GM18909 (cell line): ENCODE data around the gene ZGLP1.

Experiments used
- ATAC-seq: cut with Tn5 transposase; IDR thresholded peaks from one replicate; pipeline ENCODE4 v1.9.1; 2021; ENCODE audit warnings: mild to moderate bottlenecking; ENCODE audit not compliant: unreplicated experiment, poor library complexity

Gene ZGLP1

DNA sequence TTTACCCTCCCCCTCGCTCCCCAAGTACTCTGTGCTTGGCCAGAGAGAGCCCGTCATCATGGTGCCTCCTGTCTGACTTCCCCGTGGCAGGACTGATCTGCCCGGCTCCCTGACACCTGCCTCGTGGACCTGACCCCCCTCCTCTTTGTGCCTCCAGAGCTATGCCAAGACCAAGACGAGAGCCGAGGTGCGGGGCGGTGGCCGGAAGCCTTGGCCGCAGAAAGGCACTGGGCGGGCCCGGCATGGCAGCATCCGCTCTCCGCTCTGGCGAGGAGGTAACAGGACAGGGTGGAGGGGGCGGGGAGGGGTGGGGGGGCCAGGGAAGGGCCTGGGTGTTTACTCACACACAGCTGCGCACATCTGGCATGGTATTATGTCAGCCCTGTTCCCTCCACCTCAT lies 53.1 kb downstream of the ZGLP1 start:
- no peak for ATAC-seq

DNA sequence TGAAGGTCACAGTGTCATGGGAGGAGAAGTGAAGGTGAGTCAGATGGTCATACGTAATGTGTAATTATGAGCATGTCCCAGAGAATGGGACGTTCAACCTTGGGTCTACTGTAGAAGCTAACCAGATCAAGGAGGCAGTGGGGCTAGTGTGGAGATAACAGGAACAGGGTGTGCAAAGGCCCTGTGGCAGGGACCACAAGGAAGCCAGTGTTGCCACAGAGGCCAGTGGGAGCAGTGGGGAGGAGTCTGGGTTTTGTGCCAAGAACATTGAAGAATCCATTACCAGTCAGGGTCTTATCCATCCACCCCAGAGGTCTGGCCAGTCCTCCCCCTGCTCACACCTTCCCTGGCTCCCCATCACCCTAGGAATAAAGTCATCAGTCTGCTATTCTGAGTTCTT lies 54.3 kb downstream of the ZGLP1 start:
- ATAC-seq, result no peak
